OCI-LY3 (cell line): Measurements from ENCODE around the gene AUTS2.

Experiments
- H2AFZ ChIP-seq: fragments of 200-600, 300-600 bp; shearing (Covaris generic); 2 replicates; pipeline ENCODE4 v1.6.0; 2014; ENCODE audit warnings: antibody characterized with exemption, low read depth, low read length
- H3K27ac ChIP-seq: fragments of 200-600, 300-600 bp; sonication (generic); 2 replicates; pipeline ENCODE4 v1.5.1; 2014; ENCODE audit warnings: mild to moderate bottlenecking, low read length, moderate library complexity, mixed read lengths
- H3K27me3 ChIP-seq: fragments of 200-600, 300-600 bp; sonication (generic); 2 replicates; pipeline ENCODE4 v1.6.1; 2014; ENCODE audit warnings: low read depth, low read length, mixed read lengths
- H3K36me3 ChIP-seq: fragments of 200-600, 300-600 bp; sonication (generic); replicated peaks from 2 replicates; pipeline ENCODE3; 2014; ENCODE audit warnings: low read depth, low read length, mixed read lengths
- H3K4me1 ChIP-seq: fragments of 300-600, 200-600 bp; sonication (generic); 2 replicates; pipeline ENCODE4 v1.6.1; 2014; ENCODE audit warnings: low read length, mixed read lengths
- H3K4me2 ChIP-seq: fragments of 200-600, 300-600 bp; sonication (generic); 2 replicates; pipeline ENCODE4 v1.6.1; 2014; ENCODE audit warnings: low read length, mixed read lengths
- H3K4me3 ChIP-seq: fragments of 300-600, 200-600 bp; sonication (generic); 2 replicates; pipeline ENCODE4 v1.5.1; 2014; ENCODE audit warnings: antibody characterized with exemption, mild to moderate bottlenecking, low read length, moderate library complexity
- H3K79me2 ChIP-seq: fragments of 300-600, 200-600 bp; shearing (Covaris generic); 2 replicates; pipeline ENCODE4 v1.6.1; 2014; ENCODE audit warnings: mild to moderate bottlenecking, low read length, mixed read lengths
- H3K9ac ChIP-seq: fragments of 300-600, 200-600 bp; shearing (Covaris generic); 2 replicates; pipeline ENCODE4 v1.6.0; 2014; ENCODE audit warnings: mild to moderate bottlenecking, low read length, moderate library complexity
- H3K9me3 ChIP-seq: fragments of 200-600, 300-600 bp; shearing (Covaris generic); 2 replicates; pipeline ENCODE4 v1.6.1; 2014; ENCODE audit warnings: low read length, mixed read lengths; ENCODE audit not compliant: insufficient read depth
- H4K20me1 ChIP-seq: fragments of 200-600, 300-600 bp; sonication (generic); 2 replicates; pipeline ENCODE4 v1.6.1; 2016; ENCODE audit warnings: low read length, mixed read lengths; ENCODE audit not compliant: insufficient read depth
- EZH2phosphoT487 ChIP-seq: fragments of 200-600 bp; shearing (Covaris generic); IDR thresholded peaks from 2 replicates; pipeline ENCODE4 v1.6.1; 2018; ENCODE audit warnings: antibody characterized with exemption, mixed run types, low read depth
- TF ChIP-seq, protein P1 (sequence below): fragments of 200-600, 300-600 bp; sonication (generic); IDR thresholded peaks from 2 replicates; pipeline ENCODE4 v1.5.1; 2014; ENCODE audit warnings: antibody characterized with exemption, low read length, low read depth

AUTS2 gene

DNA sequence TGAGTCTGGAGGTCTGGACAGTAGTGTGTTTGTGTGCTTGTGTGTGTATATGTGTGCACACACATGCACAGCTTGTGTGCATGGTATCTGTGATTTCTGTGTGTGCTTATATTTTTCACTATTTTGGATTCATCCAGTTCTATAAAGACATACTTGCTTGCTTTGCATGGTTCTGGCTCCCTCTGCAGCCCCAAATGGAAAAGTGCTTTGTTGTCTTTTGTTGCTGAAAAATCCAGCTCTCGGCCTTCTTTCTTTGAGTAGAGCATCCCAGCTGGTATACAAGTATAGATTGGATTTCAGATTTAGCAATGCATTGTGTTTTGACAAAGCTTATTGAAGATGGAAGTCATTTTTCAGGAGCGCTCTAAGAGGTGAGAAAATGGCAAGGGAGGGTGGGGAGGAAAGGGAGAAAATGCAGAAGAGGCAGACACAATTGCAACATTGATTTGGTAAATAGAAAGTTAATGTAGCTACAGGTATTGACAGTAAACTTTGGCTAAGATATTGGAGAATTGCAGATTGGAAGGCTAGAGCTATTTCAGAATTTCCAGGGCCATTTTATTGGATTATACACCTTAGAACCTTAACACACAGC is 333.9 kb downstream of the AUTS2 start:
- no peak overlapping the region for H3K27ac ChIP-seq
- H3K4me1 ChIP-seq, result no peaks in the 10 kb centered on the region
- no peak overlapping the region for H3K9ac ChIP-seq
- no peaks in the 10 kb centered on the region for H3K79me2 ChIP-seq
- H3K27me3 ChIP-seq, result no peaks in the 10 kb centered on the region
- TF ChIP-seq, protein P1, sequence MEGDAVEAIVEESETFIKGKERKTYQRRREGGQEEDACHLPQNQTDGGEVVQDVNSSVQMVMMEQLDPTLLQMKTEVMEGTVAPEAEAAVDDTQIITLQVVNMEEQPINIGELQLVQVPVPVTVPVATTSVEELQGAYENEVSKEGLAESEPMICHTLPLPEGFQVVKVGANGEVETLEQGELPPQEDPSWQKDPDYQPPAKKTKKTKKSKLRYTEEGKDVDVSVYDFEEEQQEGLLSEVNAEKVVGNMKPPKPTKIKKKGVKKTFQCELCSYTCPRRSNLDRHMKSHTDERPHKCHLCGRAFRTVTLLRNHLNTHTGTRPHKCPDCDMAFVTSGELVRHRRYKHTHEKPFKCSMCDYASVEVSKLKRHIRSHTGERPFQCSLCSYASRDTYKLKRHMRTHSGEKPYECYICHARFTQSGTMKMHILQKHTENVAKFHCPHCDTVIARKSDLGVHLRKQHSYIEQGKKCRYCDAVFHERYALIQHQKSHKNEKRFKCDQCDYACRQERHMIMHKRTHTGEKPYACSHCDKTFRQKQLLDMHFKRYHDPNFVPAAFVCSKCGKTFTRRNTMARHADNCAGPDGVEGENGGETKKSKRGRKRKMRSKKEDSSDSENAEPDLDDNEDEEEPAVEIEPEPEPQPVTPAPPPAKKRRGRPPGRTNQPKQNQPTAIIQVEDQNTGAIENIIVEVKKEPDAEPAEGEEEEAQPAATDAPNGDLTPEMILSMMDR, result peak; percentile 36
- no peak for TF ChIP-seq EZH2phosphoT487
- H3K4me2 ChIP-seq, result no peak overlapping the region
- H4K20me1 ChIP-seq, result no peaks in the 10 kb centered on the region
- H3K9me3 ChIP-seq, result no peaks in the 10 kb centered on the region
- H3K4me3 ChIP-seq, result no peak overlapping the region
- no peak overlapping the region for H2AFZ ChIP-seq
- no peaks in the 10 kb centered on the region for H3K36me3 ChIP-seq

DNA sequence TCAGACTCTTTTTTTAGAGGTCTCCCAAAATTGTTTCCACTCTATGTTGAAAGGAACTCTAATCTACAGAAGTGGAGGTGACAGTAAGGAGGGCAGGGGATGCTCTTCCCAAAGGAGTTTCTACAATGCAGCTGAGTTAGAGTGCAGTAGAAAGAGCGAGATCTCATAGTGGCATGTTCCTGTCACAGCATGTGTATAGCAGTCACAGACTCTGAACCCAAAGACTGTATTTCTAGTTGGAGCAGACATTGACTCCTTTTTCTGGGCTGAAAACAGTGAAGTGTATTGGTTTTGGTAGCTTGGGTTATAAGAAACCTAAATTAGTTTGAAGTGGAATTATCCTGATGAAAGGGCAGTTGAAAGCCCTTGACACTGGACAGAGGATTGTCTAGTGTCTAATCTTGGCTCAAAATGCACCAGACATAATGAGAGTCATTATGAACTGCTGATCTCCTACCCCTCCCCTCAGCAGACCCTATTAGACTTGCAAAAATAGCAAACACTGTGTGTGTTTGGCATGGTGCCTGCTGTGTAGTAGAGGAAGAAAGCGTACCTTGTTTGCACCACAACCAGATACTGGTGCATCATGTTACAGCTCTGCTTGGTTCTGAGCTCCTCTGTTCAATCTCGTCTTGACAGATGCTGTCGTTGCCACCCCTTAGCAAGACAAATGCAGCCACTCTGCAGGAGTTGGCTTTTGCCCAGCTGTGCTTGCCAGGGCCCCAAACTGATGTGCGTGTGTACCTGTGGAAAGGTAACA is 336.0 kb downstream of the AUTS2 start:
- no peaks in the 10 kb centered on the region for H3K4me1 ChIP-seq
- no peak overlapping the region for H3K4me3 ChIP-seq
- H3K27me3 ChIP-seq, result no peaks in the 10 kb centered on the region
- no peak overlapping the region for H3K9ac ChIP-seq
- no peak overlapping the region for H2AFZ ChIP-seq
- no peaks in the 10 kb centered on the region for H4K20me1 ChIP-seq
- no peaks in the 10 kb centered on the region for H3K9me3 ChIP-seq
- TF ChIP-seq, protein P1, result no peak
- no peak for TF ChIP-seq EZH2phosphoT487
- H3K4me2 ChIP-seq, result no peak overlapping the region
- no peaks in the 10 kb centered on the region for H3K36me3 ChIP-seq
- no peaks in the 10 kb centered on the region for H3K79me2 ChIP-seq
- no peak overlapping the region for H3K27ac ChIP-seq

DNA sequence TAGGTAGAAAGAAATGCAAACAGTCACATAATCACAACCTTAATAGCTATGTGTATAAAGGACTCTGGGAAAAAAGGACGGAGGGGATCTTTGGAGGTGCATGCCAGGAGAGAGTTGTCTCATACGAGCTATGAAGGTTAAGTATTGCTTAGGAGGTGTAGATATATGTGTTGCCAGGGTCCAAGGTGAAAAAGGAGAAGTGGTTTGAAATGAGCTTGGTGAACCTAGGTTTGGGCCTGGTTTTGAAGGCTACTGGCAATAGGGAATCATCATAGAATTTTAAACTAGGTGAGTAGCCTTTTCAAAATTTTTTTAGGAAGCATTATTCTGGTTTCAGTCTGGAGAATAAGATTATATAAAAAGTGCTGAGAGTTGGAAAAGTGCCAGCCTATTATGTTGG is 336.8 kb downstream of the AUTS2 start:
- no peak overlapping the region for H3K9ac ChIP-seq
- no peaks in the 10 kb centered on the region for H3K4me1 ChIP-seq
- no peaks in the 10 kb centered on the region for H3K9me3 ChIP-seq
- H4K20me1 ChIP-seq, result no peaks in the 10 kb centered on the region
- H3K4me3 ChIP-seq, result no peak overlapping the region
- TF ChIP-seq, protein P1, result no peak
- no peak for TF ChIP-seq EZH2phosphoT487
- H2AFZ ChIP-seq, result no peak overlapping the region
- H3K27ac ChIP-seq, result no peak overlapping the region
- H3K36me3 ChIP-seq, result no peaks in the 10 kb centered on the region
- H3K27me3 ChIP-seq, result no peaks in the 10 kb centered on the region
- H3K4me2 ChIP-seq, result no peak overlapping the region
- H3K79me2 ChIP-seq, result no peaks in the 10 kb centered on the region

DNA sequence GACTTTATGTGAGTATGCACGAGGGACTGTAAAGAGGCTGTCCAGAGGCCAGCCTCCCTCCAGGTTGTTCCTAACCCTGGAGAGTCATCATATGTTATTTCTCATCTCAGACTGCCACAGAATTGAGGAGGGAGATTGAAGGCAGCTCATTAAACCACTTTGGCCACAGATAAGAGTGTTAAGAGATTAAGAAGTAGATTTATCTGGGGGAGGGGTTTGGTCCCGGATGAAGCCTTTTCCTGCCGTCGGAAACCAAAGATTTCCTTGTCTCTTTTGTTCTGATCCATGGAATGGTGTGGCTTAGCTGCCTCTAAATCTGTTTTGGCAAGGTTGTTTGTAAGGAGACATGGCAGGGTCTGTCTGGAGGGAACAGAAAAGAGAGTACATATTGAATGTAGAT is 338.8 kb downstream of the AUTS2 start:
- no peaks in the 10 kb centered on the region for H4K20me1 ChIP-seq
- H3K27me3 ChIP-seq, result no peaks in the 10 kb centered on the region
- no peak overlapping the region for H2AFZ ChIP-seq
- H3K79me2 ChIP-seq, result no peaks in the 10 kb centered on the region
- H3K4me3 ChIP-seq, result no peak overlapping the region
- H3K4me1 ChIP-seq, result no peaks in the 10 kb centered on the region
- H3K4me2 ChIP-seq, result no peak overlapping the region
- H3K9me3 ChIP-seq, result no peaks in the 10 kb centered on the region
- TF ChIP-seq, protein P1, result no peak
- TF ChIP-seq EZH2phosphoT487, result no peak
- no peaks in the 10 kb centered on the region for H3K36me3 ChIP-seq
- H3K27ac ChIP-seq, result no peak overlapping the region
- H3K9ac ChIP-seq, result no peak overlapping the region
